H9 (cell line): Measurements from ENCODE around the gene SSBP3. TPM values are rescaled to one million over a fixed set of nuclear protein-coding genes. Genes with fewer than 3 reads are reported as not detected.

Source experiments
- DNase-seq: peaks from one replicate; pipeline ENCODE4 v3.0.0-alpha.2; 2017
- H2AFZ ChIP-seq: one replicate; pipeline ENCODE4 v1.6.1; 2013; ENCODE audit warnings: mild to moderate bottlenecking, low read length, control low read depth, moderate library complexity
- H2AK5ac ChIP-seq: 2 replicates; pipeline ENCODE4 v1.6.1; 2013; ENCODE audit warnings: low read length, control low read depth, mixed read lengths; ENCODE audit not compliant: insufficient read length
- H2BK120ac ChIP-seq: one replicate; pipeline ENCODE4 v1.6.1; 2013; ENCODE audit warnings: low read depth, mild to moderate bottlenecking, low read length, control low read depth, inconsistent platforms; ENCODE audit not compliant: poor library complexity, severe bottlenecking
- H2BK12ac ChIP-seq: 2 replicates; pipeline ENCODE4 v1.6.1; 2013; ENCODE audit warnings: low read length, control low read depth, mixed read lengths, low read depth; ENCODE audit not compliant: insufficient read length
- H2BK15ac ChIP-seq: 2 replicates; pipeline ENCODE4 v1.6.1; 2013; ENCODE audit warnings: low read depth, low read length, control low read depth
- H2BK20ac ChIP-seq: one replicate; pipeline ENCODE4 v1.6.1; 2013; ENCODE audit warnings: low read depth, mild to moderate bottlenecking, low read length, control low read depth, inconsistent platforms; ENCODE audit not compliant: poor library complexity, severe bottlenecking
- H2BK5ac ChIP-seq: 2 replicates; pipeline ENCODE4 v1.6.1; 2013; ENCODE audit warnings: low read length, control low read depth, mixed read lengths; ENCODE audit not compliant: insufficient read length
- H3K14ac ChIP-seq: 2 replicates; pipeline ENCODE4 v1.6.1; 2013; ENCODE audit warnings: low read length, control low read depth; ENCODE audit not compliant: insufficient read depth
- H3K18ac ChIP-seq: 2 replicates; pipeline ENCODE4 v1.6.1; 2013; ENCODE audit warnings: low read depth, mild to moderate bottlenecking, mixed read lengths, low read length, control low read depth; ENCODE audit not compliant: insufficient read length
- H3K23ac ChIP-seq: 2 replicates; pipeline ENCODE4 v1.6.1; 2013; ENCODE audit warnings: low read length, control low read depth, mixed read lengths, low read depth; ENCODE audit not compliant: insufficient read length
- H3K23me2 ChIP-seq: 2 replicates; pipeline ENCODE4 v1.6.1; 2013; ENCODE audit warnings: low read depth, mild to moderate bottlenecking, mixed read lengths, low read length, control low read depth; ENCODE audit not compliant: insufficient read length, poor library complexity, severe bottlenecking
- H3K27ac ChIP-seq: 2 replicates; pipeline ENCODE4 v1.5.1; 2013; ENCODE audit warnings: low read length, control low read depth, mixed read lengths, low read depth; ENCODE audit not compliant: insufficient read length
- H3K27me3 ChIP-seq: 2 replicates; pipeline ENCODE4 v1.6.1; 2013; ENCODE audit warnings: low read length, control low read depth, inconsistent platforms; ENCODE audit not compliant: insufficient read depth
- H3K4ac ChIP-seq: 2 replicates; pipeline ENCODE4 v1.6.1; 2013; ENCODE audit warnings: low read depth, mild to moderate bottlenecking, control low read depth, inconsistent platforms, low read length, moderate library complexity
- H3K4me1 ChIP-seq: 2 replicates; pipeline ENCODE4 v1.6.1; 2013; ENCODE audit warnings: low read length, control low read depth, inconsistent platforms; ENCODE audit not compliant: insufficient read depth
- H3K4me2 ChIP-seq: 2 replicates; pipeline ENCODE4 v1.6.1; 2013; ENCODE audit warnings: low read length, control low read depth, mixed read lengths; ENCODE audit not compliant: insufficient read length, insufficient read depth
- H3K56ac ChIP-seq: 2 replicates; pipeline ENCODE4 v1.6.1; 2013; ENCODE audit warnings: low read depth, mild to moderate bottlenecking, mixed read lengths, low read length, control low read depth; ENCODE audit not compliant: insufficient read length
- H3K79me1 ChIP-seq: 2 replicates; pipeline ENCODE4 v1.6.1; 2013; ENCODE audit warnings: low read depth, mild to moderate bottlenecking, moderate library complexity, low read length, control low read depth, inconsistent platforms; ENCODE audit not compliant: insufficient read depth, poor library complexity, severe bottlenecking
- H3K79me2 ChIP-seq: 2 replicates; pipeline ENCODE4 v1.6.1; 2013; ENCODE audit warnings: low read length, control low read depth, inconsistent platforms; ENCODE audit not compliant: insufficient read depth
- H3K9ac ChIP-seq: 2 replicates; pipeline ENCODE4 v1.6.1; 2013; ENCODE audit warnings: low read length, control low read depth, mixed read lengths; ENCODE audit not compliant: insufficient read length; ENCODE audit errors: extremely low read depth
- H3K9me3 ChIP-seq: one replicate; pipeline ENCODE4 v1.6.1; 2013; ENCODE audit warnings: low read depth, low read length, inconsistent platforms; ENCODE audit not compliant: control insufficient read depth
- H3T11ph ChIP-seq: one replicate; pipeline ENCODE4 v1.6.1; 2013; ENCODE audit warnings: mild to moderate bottlenecking, low read length, control low read depth, inconsistent platforms
- H4K20me1 ChIP-seq: one replicate; pipeline ENCODE4 v1.6.1; 2013; ENCODE audit not compliant: control insufficient read depth, insufficient read length, insufficient read depth
- H4K5ac ChIP-seq: 2 replicates; pipeline ENCODE4 v1.6.1; 2013; ENCODE audit warnings: low read depth, mild to moderate bottlenecking, mixed read lengths, low read length, control low read depth; ENCODE audit not compliant: insufficient read length
- H4K8ac ChIP-seq: replicated peaks from 2 replicates; pipeline ENCODE4 v1.6.1; 2013; ENCODE audit warnings: low read length, control low read depth, mixed read lengths, low read depth; ENCODE audit not compliant: insufficient read length
- H4K91ac ChIP-seq: 2 replicates; pipeline ENCODE4 v1.6.1; 2013; ENCODE audit warnings: low read depth, mild to moderate bottlenecking, moderate library complexity, mixed read lengths, low read length, control low read depth; ENCODE audit not compliant: insufficient read length
- H3K27ac Mint-ChIP-seq, 3 experiments: 2 replicates in 2 of 3; 3 replicates in 1 of 3; pipeline ENCODE4 v1.8.0; 2020 to 2021; ENCODE audit warnings: mixed read lengths in 3 of 3, mild to moderate bottlenecking in 1 of 3, moderate library complexity in 1 of 3
- H3K27me3 Mint-ChIP-seq: 2 replicates; pipeline ENCODE4 v1.8.0; 2021; ENCODE audit warnings: low read depth, mild to moderate bottlenecking, moderate library complexity, mixed read lengths
- H3K36me3 Mint-ChIP-seq, 3 experiments: 2 replicates in 2 of 3; 3 replicates in 1 of 3; pipeline ENCODE4 v1.8.0; 2020 to 2021; ENCODE audit warnings: low read depth in 3 of 3, mixed read lengths in 3 of 3; ENCODE audit not compliant: insufficient read depth in 1 of 3
- H3K4me1 Mint-ChIP-seq, 2 experiments: 2 replicates each; pipeline ENCODE4 v1.8.0; 2020; ENCODE audit warnings: mixed read lengths in 2 of 2
- H3K4me3 Mint-ChIP-seq, 2 experiments: 2 replicates in 1 of 2; 3 replicates in 1 of 2; pipeline ENCODE4 v1.8.0; 2020 to 2021; ENCODE audit warnings: mild to moderate bottlenecking in 2 of 2, mixed read lengths in 2 of 2, moderate library complexity in 1 of 2
- H3K9me3 Mint-ChIP-seq, 2 experiments: 2 replicates in 1 of 2; 3 replicates in 1 of 2; pipeline ENCODE4 v1.8.0; 2020; ENCODE audit warnings: mild to moderate bottlenecking in 2 of 2, mixed read lengths in 2 of 2, moderate library complexity in 1 of 2
- CTCF ChIP-seq: fragments of 200-600 bp; sonication (generic); conservative IDR thresholded peaks from 3 replicates; pipeline ENCODE4 v1.8.0; 2021; ENCODE audit warnings: antibody characterized with exemption, mild to moderate bottlenecking
- WGBS: extraction: QIAGEN DNeasy Blood & Tissue Kit; methylation state at CpG from one replicate; pipeline ENCODE4 v1.1.7; 2013; ENCODE audit warnings: missing lambda C conversion rate, low lambda C conversion rate, mixed read lengths; ENCODE audit not compliant: insufficient read length; ENCODE audit errors: extremely low coverage; 5-methylcytosine and 5-hydroxymethylcytosine counted together
- total RNA-seq: library from RNA; stranded (reverse); gene quantifications from 2 replicates; pipeline ENCODE4 v1.2.1, GENCODE V29; 2021

SSBP3 gene
- total RNA-seq, 1 experiment from 2014 or later = 126 TPM

- no peak overlapping the region for H2BK120ac ChIP-seq
- H3K4me2 ChIP-seq = no peak overlapping the region
- no peaks in the 10 kb centered on the region for H3K9me3 ChIP-seq
- H2BK12ac ChIP-seq = no peak overlapping the region
- H3K18ac ChIP-seq = no peak overlapping the region
- no peak overlapping the region for H3K9ac ChIP-seq
- no peak overlapping the region for H3K27ac ChIP-seq
- no peak overlapping the region for H2BK5ac ChIP-seq
- Mint-ChIP-seq H3K27ac (no peak overlapping the region; a peak in 1 of 7 replicates), H3K4me3 (no peak overlapping the region), H3K36me3 (no peaks in the 10 kb centered on the region), H3K27me3 (peaks cover 30% of the 10 kb centered on the region), H3K9me3 (no peaks in the 10 kb centered on the region), H3K4me1 (peaks cover 36 to 50% of the 10 kb centered on the region in 2 experiments)
- no CpG with 5 or more reads among the region's 4 CpGs for WGBS
- no peak overlapping the region for H4K8ac ChIP-seq
- H3K23me2 ChIP-seq = no peaks in the 10 kb centered on the region
- no peak overlapping the region for H2BK15ac ChIP-seq
- no peak overlapping the region for H3K14ac ChIP-seq
- H2AFZ ChIP-seq = no peak overlapping the region
- no peak overlapping the region for H4K91ac ChIP-seq
- TF ChIP-seq CTCF = no peak
- no peaks in the 10 kb centered on the region for H3K79me1 ChIP-seq
- H3K79me2 ChIP-seq = no peaks in the 10 kb centered on the region
- H3T11ph ChIP-seq = no peak overlapping the region
- H3K23ac ChIP-seq = no peak overlapping the region
- no peak for DNase-seq
- H3K27me3 ChIP-seq = no peaks in the 10 kb centered on the region; the same call in 1 of the 2 replicates
- H4K20me1 ChIP-seq = peaks cover 2% of the 10 kb centered on the region
- H2AK5ac ChIP-seq = no peak overlapping the region
- H3K4me1 ChIP-seq = peaks cover 4% of the 10 kb centered on the region; the same call in 1 of the 2 replicates
- H2BK20ac ChIP-seq = no peak overlapping the region
- no peak overlapping the region for H4K5ac ChIP-seq
- H3K4ac ChIP-seq = no peak overlapping the region
- H3K56ac ChIP-seq = no peak overlapping the region
These were observed 7.5 kb upstream of the SSBP3 start for GRCh38 chr1:54413732-54414131.
